ENCODE data around the gene TNFAIP8L1. TPM values are rescaled to one million over a fixed set of nuclear protein-coding genes. Genes with fewer than 3 reads are reported as not detected.

Gene TNFAIP8L1
- total and polyA plus RNA-seq, 4 experiments from 2014 or later = 3.7 to 17.2 (median 13.7) TPM

- H3K9me3 ChIP-seq (ENCODE audit: control insufficient read depth in 1 of 2, low read length in 2 of 2) = no peaks in the 10 kb centered on the region
- no peaks in the 10 kb centered on the region for H3K27me3 ChIP-seq (ENCODE audit: insufficient read depth, low read length)
- ChIA-PET CTCF (ENCODE audit: partially characterized antibody) (interaction anchor here (0.7 kb wide), 2 partner anchors 26 to 27 kb away, joined by 3 read pairs; no protein-coding TSS in a partner anchor), POLR2A (ENCODE audit: partially characterized antibody) (no interaction called here)
- H3K4me3 ChIP-seq (ENCODE audit: low read length in 2 of 2) = no peak overlapping the region
- Mint-ChIP-seq H3K36me3 (peaks cover 0 to 2% of the 10 kb centered on the region in 2 donors), H3K4me3 (no peak overlapping the region), H3K27me3 (peaks cover 13 to 21% of the 10 kb centered on the region in 2 donors), H3K9me3 (peaks cover 0 to 2% (median 0%) of the 10 kb centered on the region in 8 donors), H3K4me1 (no peaks in the 10 kb centered on the region), H3K27ac (no peak overlapping the region)
- DNase-seq = no peak
- H3K4me1 ChIP-seq (ENCODE audit: insufficient read depth, low read length) = no peaks in the 10 kb centered on the region
- no peaks in the 10 kb centered on the region for H3K36me3 ChIP-seq (ENCODE audit: insufficient read depth, low read length)
- H3K27ac ChIP-seq (ENCODE audit: low read depth, low read length) = no peak overlapping the region
- intact Hi-C loops (cut with micrococcal nuclease) = no loop called here
Measured at GRCh38 chr19:4609878-4610511, 29.3 kb upstream of the TNFAIP8L1 start.

GRCh38 chr19:4613254-4613751 is 26.0 kb upstream of the TNFAIP8L1 start:
- POLR2A ChIA-PET (ENCODE audit: partially characterized antibody) = no interaction called here
- Histone ChIP-seq H3K4me1 (ENCODE audit: insufficient read depth, low read length) (no peaks in the 10 kb centered on the region), H3K27me3 (ENCODE audit: insufficient read depth, low read length) (no peaks in the 10 kb centered on the region), H3K27ac (ENCODE audit: low read depth, low read length) (no peak overlapping the region), H3K36me3 (ENCODE audit: insufficient read depth, low read length) (no peaks in the 10 kb centered on the region), H3K9me3 (ENCODE audit: control insufficient read depth in 1 of 2, low read length in 2 of 2) (no peaks in the 10 kb centered on the region), H3K4me3 (ENCODE audit: low read length in 2 of 2) (no peak overlapping the region)
- no peak for DNase-seq
- no peak overlapping the region for H3K4me3 Mint-ChIP-seq
- intact Hi-C loops (cut with micrococcal nuclease) = no loop called here
- H3K36me3 Mint-ChIP-seq = no peaks in the 10 kb centered on the region
- H3K27me3 Mint-ChIP-seq = peaks cover 10 to 14% of the 10 kb centered on the region in 2 donors
- no peak overlapping the region for H3K27ac Mint-ChIP-seq
- H3K4me1 Mint-ChIP-seq = no peaks in the 10 kb centered on the region
- CTCF ChIA-PET (ENCODE audit: partially characterized antibody) = no interaction called here
- H3K9me3 Mint-ChIP-seq = no peaks in the 10 kb centered on the region

- Histone ChIP-seq H3K9me3 (ENCODE audit: control insufficient read depth in 1 of 2, low read length in 2 of 2) (no peaks in the 10 kb centered on the region), H3K4me1 (ENCODE audit: insufficient read depth, low read length) (no peaks in the 10 kb centered on the region), H3K4me3 (ENCODE audit: low read length in 2 of 2) (no peak overlapping the region), H3K27me3 (ENCODE audit: insufficient read depth, low read length) (no peaks in the 10 kb centered on the region), H3K27ac (ENCODE audit: low read depth, low read length) (no peak overlapping the region), H3K36me3 (ENCODE audit: insufficient read depth, low read length) (no peaks in the 10 kb centered on the region)
- Mint-ChIP-seq H3K4me3 (no peak overlapping the region), H3K27ac (no peak overlapping the region), H3K36me3 (no peaks in the 10 kb centered on the region), H3K4me1 (no peaks in the 10 kb centered on the region), H3K27me3 (peaks cover 4 to 11% of the 10 kb centered on the region in 2 donors), H3K9me3 (no peaks in the 10 kb centered on the region)
- ChIA-PET POLR2A (ENCODE audit: partially characterized antibody) (no interaction called here), CTCF (ENCODE audit: partially characterized antibody) (no interaction called here)
- intact Hi-C loops (cut with micrococcal nuclease) = no loop called here
- DNase-seq = no peak
Measured at GRCh38 chr19:4618019-4618418, 21.3 kb upstream of the TNFAIP8L1 start.

GRCh38 chr19:4619668-4620294 is 19.5 kb upstream of the TNFAIP8L1 start:
- H3K27ac Mint-ChIP-seq = no peak overlapping the region
- no peaks in the 10 kb centered on the region for H3K9me3 ChIP-seq (ENCODE audit: control insufficient read depth in 1 of 2, low read length in 2 of 2)
- H3K27ac ChIP-seq (ENCODE audit: low read depth, low read length) = no peak overlapping the region
- H3K27me3 ChIP-seq (ENCODE audit: insufficient read depth, low read length) = no peaks in the 10 kb centered on the region
- H3K9me3 Mint-ChIP-seq = no peaks in the 10 kb centered on the region
- no peaks in the 10 kb centered on the region for H3K36me3 ChIP-seq (ENCODE audit: insufficient read depth, low read length)
- no peaks in the 10 kb centered on the region for H3K4me1 ChIP-seq (ENCODE audit: insufficient read depth, low read length)
- no peak for DNase-seq
- CTCF ChIA-PET (ENCODE audit: partially characterized antibody) = no interaction called here
- H3K4me3 ChIP-seq (ENCODE audit: low read length in 2 of 2) = no peak overlapping the region
- no peak overlapping the region for H3K4me3 Mint-ChIP-seq
- intact Hi-C loops (cut with micrococcal nuclease) = no loop called here
- POLR2A ChIA-PET (ENCODE audit: partially characterized antibody) = no interaction called here
- H3K36me3 Mint-ChIP-seq = no peaks in the 10 kb centered on the region
- H3K4me1 Mint-ChIP-seq = no peaks in the 10 kb centered on the region
- peaks cover 7 to 12% of the 10 kb centered on the region in 2 donors for H3K27me3 Mint-ChIP-seq

GRCh38 chr19:4620675-4621074 is 18.6 kb upstream of the TNFAIP8L1 start:
- Histone ChIP-seq H3K36me3 (ENCODE audit: insufficient read depth, low read length) (no peaks in the 10 kb centered on the region), H3K9me3 (ENCODE audit: control insufficient read depth in 1 of 2, low read length in 2 of 2) (no peaks in the 10 kb centered on the region), H3K27me3 (ENCODE audit: insufficient read depth, low read length) (no peaks in the 10 kb centered on the region), H3K4me1 (ENCODE audit: insufficient read depth, low read length) (no peaks in the 10 kb centered on the region), H3K27ac (ENCODE audit: low read depth, low read length) (no peak overlapping the region), H3K4me3 (ENCODE audit: low read length in 2 of 2) (no peak overlapping the region)
- H3K27ac Mint-ChIP-seq = no peak overlapping the region
- ChIA-PET CTCF (ENCODE audit: partially characterized antibody) (no interaction called here), POLR2A (ENCODE audit: partially characterized antibody) (no interaction called here)
- no peak overlapping the region for H3K4me3 Mint-ChIP-seq
- no peaks in the 10 kb centered on the region for H3K36me3 Mint-ChIP-seq
- intact Hi-C loops (cut with micrococcal nuclease) = no loop called here
- peaks cover 8 to 12% of the 10 kb centered on the region in 2 donors for H3K27me3 Mint-ChIP-seq
- DNase-seq = no peak
- no peaks in the 10 kb centered on the region for H3K9me3 Mint-ChIP-seq
- H3K4me1 Mint-ChIP-seq = no peaks in the 10 kb centered on the region

GRCh38 chr19:4622695-4623421 is 16.5 kb upstream of the TNFAIP8L1 start:
- Histone ChIP-seq H3K27me3 (ENCODE audit: insufficient read depth, low read length) (no peaks in the 10 kb centered on the region), H3K9me3 (ENCODE audit: control insufficient read depth in 1 of 2, low read length in 2 of 2) (no peaks in the 10 kb centered on the region), H3K36me3 (ENCODE audit: insufficient read depth, low read length) (no peaks in the 10 kb centered on the region), H3K4me1 (ENCODE audit: insufficient read depth, low read length) (no peaks in the 10 kb centered on the region), H3K4me3 (ENCODE audit: low read length in 2 of 2) (no peak overlapping the region), H3K27ac (ENCODE audit: low read depth, low read length) (no peak overlapping the region)
- POLR2A ChIA-PET (ENCODE audit: partially characterized antibody) = no interaction called here
- DNase-seq = no peak
- no peaks in the 10 kb centered on the region for H3K36me3 Mint-ChIP-seq
- intact Hi-C loops (cut with micrococcal nuclease) = no loop called here
- H3K9me3 Mint-ChIP-seq = no peaks in the 10 kb centered on the region
- peaks cover 11 to 12% of the 10 kb centered on the region in 2 donors for H3K27me3 Mint-ChIP-seq
- no peak overlapping the region for H3K4me3 Mint-ChIP-seq
- no peaks in the 10 kb centered on the region for H3K4me1 Mint-ChIP-seq
- CTCF ChIA-PET (ENCODE audit: partially characterized antibody) = interaction anchor here (0.7 to 1.5 kb wide), 3 partner anchors 12 to 13 kb away, joined by 3 to 4 read pairs (median 3); no protein-coding TSS in a partner anchor
- H3K27ac Mint-ChIP-seq = no peak overlapping the region

- Mint-ChIP-seq H3K9me3 (no peaks in the 10 kb centered on the region), H3K36me3 (no peaks in the 10 kb centered on the region), H3K4me1 (no peaks in the 10 kb centered on the region), H3K27me3 (peaks cover 11 to 13% of the 10 kb centered on the region in 2 donors), H3K27ac (no peak overlapping the region), H3K4me3 (no peak overlapping the region)
- Histone ChIP-seq H3K27me3 (ENCODE audit: insufficient read depth, low read length) (no peaks in the 10 kb centered on the region), H3K27ac (ENCODE audit: low read depth, low read length) (no peak overlapping the region), H3K36me3 (ENCODE audit: insufficient read depth, low read length) (no peaks in the 10 kb centered on the region), H3K9me3 (ENCODE audit: control insufficient read depth in 1 of 2, low read length in 2 of 2) (no peaks in the 10 kb centered on the region), H3K4me1 (ENCODE audit: insufficient read depth, low read length) (no peaks in the 10 kb centered on the region), H3K4me3 (ENCODE audit: low read length in 2 of 2) (no peak overlapping the region)
- ChIA-PET CTCF (ENCODE audit: partially characterized antibody) (no interaction called here), POLR2A (ENCODE audit: partially characterized antibody) (no interaction called here)
- DNase-seq = no peak
- intact Hi-C loops (cut with micrococcal nuclease) = no loop called here
Measured at GRCh38 chr19:4624301-4624700, 15.0 kb upstream of the TNFAIP8L1 start.

Measured in CD4-positive, alpha-beta memory T cell (primary cell).